Muscle of leg (tissue), 11 donors: ENCODE data around the gene FN1. TPM values are rescaled to one million over a fixed set of nuclear protein-coding genes. Genes with fewer than 3 reads are reported as not detected.
"Not testable (repeated sequence)": the region's sequence is repeated elsewhere in the genome, so short reads cannot be mapped to it uniquely, and the experiment has no call there.

Experiments used
- DNase-seq: peaks from one replicate; pipeline ENCODE4 v3.0.0; 2013
- H3K27ac ChIP-seq: one replicate; pipeline ENCODE4 v1.5.1; 2013; ENCODE audit warnings: mild to moderate bottlenecking, low read length, control low read depth
- H3K27me3 ChIP-seq: one replicate; pipeline ENCODE4 v1.6.1; 2013; ENCODE audit warnings: low read length; ENCODE audit not compliant: control insufficient read depth, insufficient read depth
- H3K36me3 ChIP-seq: one replicate; pipeline ENCODE4 v1.6.1; 2013; ENCODE audit warnings: low read length; ENCODE audit not compliant: control insufficient read depth, insufficient read depth
- H3K4me1 ChIP-seq: one replicate; pipeline ENCODE4 v1.6.1; 2013; ENCODE audit warnings: low read length; ENCODE audit not compliant: control insufficient read depth, insufficient read depth
- H3K4me3 ChIP-seq: one replicate; pipeline ENCODE4 v1.5.1; 2013; ENCODE audit warnings: low read length, control low read depth
- H3K9me3 ChIP-seq: replicated peaks from 2 replicates; pipeline ENCODE4 v1.6.1; 2013; ENCODE audit warnings: low read depth, low read length; ENCODE audit not compliant: control insufficient read depth
- WGBS: methylation state at CpG from one replicate; pipeline ENCODE4 v1.1.5; 2013; ENCODE audit warnings: missing lambda C conversion rate; ENCODE audit not compliant: insufficient coverage; 5-methylcytosine and 5-hydroxymethylcytosine counted together
- polyA plus RNA-seq, 8 donors: library from polyadenylated mRNA; unstranded; fragments of 120-200 nt; gene quantifications; one replicate each; pipeline versions ENCODE4 v1.2.1 to v1.2.3, GENCODE V29; 2013; ENCODE audit warnings: inconsistent platforms in 1 of 8, low replicate concordance in 1 of 8; ENCODE audit not compliant: insufficient read length in 8 of 8, insufficient read depth in 1 of 8
- total RNA-seq: library from RNA; stranded (reverse); fragments of 120-200 nt; gene quantifications from one replicate; pipeline ENCODE4 v1.2.4, GENCODE V29; 2013

The FN1 gene
- total and polyA plus RNA-seq, 9 donors, result 335 to 1,030 (median 518) TPM

- peaks cover 46% of the 10 kb centered on the region for H3K36me3 ChIP-seq
- 95% methylated on average over 11 of the region's 18 CpGs for WGBS
Measured at GRCh38 chr2:215409331-215410127, 26.3 kb downstream of the FN1 start.

DNA sequence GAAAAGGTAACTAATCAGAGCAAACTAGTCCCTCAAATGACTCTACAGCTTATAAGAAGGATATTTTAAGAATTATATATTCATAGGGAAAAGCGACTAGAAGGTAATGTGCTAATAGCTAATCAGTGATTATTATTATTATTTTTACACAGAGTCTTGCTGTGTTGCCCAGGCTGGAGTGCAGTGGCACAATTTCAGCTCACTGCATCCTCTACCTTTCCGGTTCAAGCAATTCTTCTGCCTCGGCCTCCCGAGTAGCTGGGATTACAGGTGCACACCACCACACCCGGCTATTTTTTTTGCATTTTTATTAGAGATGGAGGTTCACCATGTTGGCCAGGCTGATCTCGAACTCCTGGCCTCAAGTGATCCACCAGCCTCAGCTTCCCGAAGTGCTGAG, 27.4 kb downstream of the FN1 start:
- DNase-seq, H3K27me3 ChIP-seq, H3K4me3 ChIP-seq, H3K27ac ChIP-seq, H3K4me1 ChIP-seq, H3K9me3 ChIP-seq: not testable (repeated sequence)
- H3K36me3 ChIP-seq, result peaks cover 50% of the 10 kb centered on the region
- WGBS, result 100% methylated on average over 1 of the region's 7 CpGs

More at GRCh38 chr2:215409331-215410127, 26.3 kb downstream of the FN1 start:
- no peak for DNase-seq
- H3K27me3 ChIP-seq, result no peaks in the 10 kb centered on the region
- H3K9me3 ChIP-seq, result no peaks in the 10 kb centered on the region
- H3K4me3 ChIP-seq, result no peak overlapping the region
- no peak overlapping the region for H3K27ac ChIP-seq
- no peaks in the 10 kb centered on the region for H3K4me1 ChIP-seq

DNA sequence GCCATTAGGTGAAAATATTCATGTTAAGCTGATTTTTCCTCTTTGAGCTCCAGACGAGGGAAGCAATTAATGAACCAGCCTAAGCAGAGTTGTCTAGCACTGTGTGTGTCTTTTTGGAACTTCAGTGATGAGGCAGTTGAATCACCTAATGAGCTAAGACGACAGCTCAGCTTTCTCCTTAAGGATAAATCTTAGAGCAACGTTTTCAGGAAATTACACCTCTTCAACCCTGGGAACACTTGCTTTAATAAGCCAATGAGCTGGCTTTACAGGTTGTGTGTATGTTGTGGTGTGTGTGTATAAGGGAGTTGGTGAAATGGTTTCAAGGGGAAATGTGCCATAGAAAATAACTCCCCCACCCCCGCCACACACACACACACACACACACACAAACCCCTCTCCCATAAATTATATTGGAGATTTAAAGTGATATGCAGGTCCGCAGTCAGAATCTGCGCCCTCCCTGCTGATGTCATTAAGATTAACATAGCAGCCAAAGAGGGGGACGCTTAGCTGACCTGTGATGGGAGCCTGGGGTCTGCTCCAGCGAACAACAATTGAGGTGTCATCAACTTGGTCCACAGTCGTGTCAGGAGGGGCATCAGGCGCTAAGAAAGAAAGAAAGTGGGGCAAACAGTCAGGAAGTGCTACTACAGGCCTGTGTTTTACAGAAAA, 28.1 kb downstream of the FN1 start:
- H3K4me1 ChIP-seq, result peaks cover 2% of the 10 kb centered on the region
- WGBS, result 71% methylated on average over 3 of the region's 10 CpGs
- H3K27ac ChIP-seq, result no peak overlapping the region
- no peaks in the 10 kb centered on the region for H3K9me3 ChIP-seq
- peaks cover 42% of the 10 kb centered on the region for H3K36me3 ChIP-seq
- no peak for DNase-seq
- H3K27me3 ChIP-seq, result no peaks in the 10 kb centered on the region
- no peak overlapping the region for H3K4me3 ChIP-seq

DNA sequence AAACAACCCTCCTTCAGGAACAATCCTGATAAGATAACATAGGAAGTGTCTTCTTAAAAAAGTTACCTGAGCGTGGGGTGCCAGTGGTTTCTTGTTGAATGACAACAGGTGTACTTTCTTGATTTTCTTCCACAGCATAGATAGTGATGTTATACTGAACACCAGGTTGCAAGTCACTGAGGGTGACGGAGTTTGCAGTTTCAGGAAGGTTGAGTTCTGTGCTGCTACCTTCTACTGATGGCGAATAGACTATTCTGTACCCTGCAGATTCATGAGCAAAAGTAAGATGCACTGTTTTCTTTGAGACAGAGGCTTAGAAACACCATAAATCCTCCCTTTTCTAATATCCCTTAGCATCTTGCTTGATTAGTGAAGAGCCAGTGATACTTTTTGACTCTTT, 28.8 kb downstream of the FN1 start:
- Histone ChIP-seq H3K4me1 (peaks cover 2% of the 10 kb centered on the region), H3K27ac (no peak overlapping the region), H3K9me3 (no peaks in the 10 kb centered on the region), H3K4me3 (no peak overlapping the region), H3K36me3 (peaks cover 42% of the 10 kb centered on the region), H3K27me3 (no peaks in the 10 kb centered on the region)
- DNase-seq, result no peak
- WGBS, result no CpG with 5 or more reads among the region's 3 CpGs

DNA sequence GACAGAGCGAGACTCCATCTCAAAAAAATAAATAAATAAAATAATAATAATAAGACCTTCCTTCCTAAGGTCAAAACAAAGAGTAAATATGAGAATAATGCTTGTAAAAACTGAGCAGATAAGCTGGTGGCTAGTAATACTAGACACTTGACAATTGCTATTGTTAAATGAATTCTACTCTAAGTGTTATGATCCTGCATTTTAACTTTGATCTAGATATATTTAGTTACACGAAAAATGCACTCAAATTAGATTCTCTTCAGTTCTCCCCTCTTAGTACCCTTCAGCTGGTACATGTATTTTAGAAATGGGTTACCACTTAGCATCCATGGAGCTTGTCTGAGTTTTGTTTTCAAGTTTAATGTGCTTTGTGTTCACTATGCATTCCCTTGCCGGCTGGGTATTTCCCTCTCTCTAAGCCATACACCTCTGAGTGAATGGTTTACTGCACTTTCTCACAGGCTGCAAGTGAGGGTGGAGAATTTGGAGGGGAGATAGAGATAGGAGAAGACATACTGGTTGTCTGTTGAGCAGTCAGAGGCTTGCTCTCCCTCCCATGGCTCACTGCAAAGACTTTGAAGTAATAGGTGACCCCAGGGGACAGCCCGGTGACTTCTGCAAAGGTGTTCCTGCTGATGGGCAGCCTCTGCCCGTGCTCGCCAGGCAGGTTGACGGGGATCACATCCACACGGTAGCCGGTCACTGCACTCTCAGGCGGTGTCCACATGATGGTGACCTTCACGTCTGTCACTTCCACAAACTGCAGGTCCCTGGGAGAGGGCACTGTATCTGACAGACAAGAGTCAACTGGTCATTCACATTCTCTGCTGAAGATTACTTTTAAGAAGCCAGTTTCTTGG, 29.9 kb downstream of the FN1 start:
- Histone ChIP-seq H3K27me3 (no peaks in the 10 kb centered on the region), H3K9me3 (no peaks in the 10 kb centered on the region), H3K36me3 (peaks cover 39% of the 10 kb centered on the region)

DNA sequence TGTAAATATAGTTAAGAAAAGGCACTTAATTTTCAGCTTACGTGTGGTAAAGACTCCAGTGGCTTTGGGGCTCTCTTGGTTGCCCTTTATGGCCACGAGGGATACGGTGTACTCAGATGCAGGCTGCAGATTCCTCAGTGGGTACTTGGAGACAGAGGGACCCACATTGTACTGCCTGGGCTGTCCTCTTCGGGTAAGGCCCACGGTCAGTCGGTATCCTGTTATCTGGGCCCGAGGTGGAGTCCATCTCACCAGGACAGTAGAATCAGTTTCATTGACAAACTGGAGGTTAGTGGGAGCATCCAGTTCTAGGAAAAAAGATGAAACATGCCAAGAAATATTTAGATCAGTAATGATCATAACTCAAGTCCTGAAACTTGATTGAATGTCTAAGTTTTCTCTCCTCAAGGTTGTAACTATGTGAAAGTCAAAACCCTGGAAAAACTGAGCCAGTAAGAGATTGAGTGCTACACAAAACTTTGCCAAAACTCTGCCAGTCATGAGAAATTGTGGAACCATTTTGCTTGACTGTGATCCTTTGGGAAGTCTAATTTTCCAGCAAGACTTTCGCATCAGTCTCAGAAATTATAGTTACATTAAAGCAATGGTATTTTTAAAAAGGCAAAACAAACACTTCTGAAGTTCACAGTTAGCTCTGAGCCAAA, 31.4 kb downstream of the FN1 start:
- peaks cover 34% of the 10 kb centered on the region for H3K36me3 ChIP-seq

More for the DNA sequence above, 29.9 kb downstream of the FN1 start:
- H3K27ac ChIP-seq, result no peak overlapping the region
- WGBS, result 94% methylated on average over 6 of the region's 11 CpGs
- H3K4me1 ChIP-seq, result peaks cover 2% of the 10 kb centered on the region
- DNase-seq, result no peak
- no peak overlapping the region for H3K4me3 ChIP-seq

DNA sequence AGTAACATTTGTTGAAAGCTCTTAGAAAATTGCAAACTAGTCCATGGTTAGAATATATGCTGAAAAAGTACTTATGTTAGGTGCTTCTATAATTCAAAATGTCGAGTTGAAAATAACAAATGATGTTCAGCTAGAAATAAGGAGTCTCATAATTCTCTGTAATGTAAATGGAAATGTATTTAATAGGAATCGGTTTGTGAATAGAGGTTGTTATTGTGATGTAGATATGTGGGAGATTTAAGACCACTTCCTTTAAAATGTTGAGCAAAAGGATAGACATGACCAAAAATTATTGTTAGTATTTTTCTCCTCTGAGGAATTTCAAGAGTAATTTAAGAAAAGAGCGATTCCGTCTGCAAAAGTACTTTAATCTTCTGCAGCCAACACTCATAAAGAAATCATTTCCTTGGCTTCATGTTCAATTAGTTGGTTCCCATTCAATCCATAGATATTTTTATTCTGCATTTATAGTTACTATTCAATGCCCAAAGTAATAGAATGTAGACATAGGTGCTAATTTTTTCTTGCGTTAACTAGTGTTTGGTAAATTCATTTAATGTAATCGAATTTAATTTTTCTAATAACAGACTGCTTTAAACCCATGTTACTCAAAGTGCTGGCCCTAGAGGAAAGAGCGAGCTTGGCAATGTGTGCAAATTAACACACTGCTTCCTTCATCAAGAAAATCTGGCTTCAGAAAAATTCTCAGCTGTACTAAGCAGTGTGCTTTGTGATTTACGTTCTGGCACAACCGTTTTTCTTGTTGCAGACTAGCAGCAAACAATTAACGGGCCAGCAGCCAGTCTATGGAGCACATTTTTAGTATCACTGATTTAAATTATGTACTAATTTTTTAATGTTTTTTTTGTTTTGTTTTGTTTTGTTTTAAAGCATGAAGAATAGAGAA, 32.2 kb downstream of the FN1 start:
- peak; percentile 90 for DNase-seq
- H3K36me3 ChIP-seq, result peaks cover 34% of the 10 kb centered on the region
- H3K4me1 ChIP-seq, result peaks cover 2% of the 10 kb centered on the region
- no peak overlapping the region for H3K27ac ChIP-seq
- no peak overlapping the region for H3K4me3 ChIP-seq
- H3K9me3 ChIP-seq, result no peaks in the 10 kb centered on the region
- no CpG with 5 or more reads among the region's 10 CpGs for WGBS
- H3K27me3 ChIP-seq, result no peaks in the 10 kb centered on the region

More for the DNA sequence above, 31.4 kb downstream of the FN1 start:
- Histone ChIP-seq H3K4me1 (peaks cover 2% of the 10 kb centered on the region), H3K27ac (peak overlapping the region; percentile 29), H3K4me3 (no peak overlapping the region), H3K27me3 (no peaks in the 10 kb centered on the region), H3K9me3 (no peaks in the 10 kb centered on the region)
- WGBS, result 67% methylated on average over 6 of the region's 8 CpGs
- DNase-seq, result peak; percentile 58

DNA sequence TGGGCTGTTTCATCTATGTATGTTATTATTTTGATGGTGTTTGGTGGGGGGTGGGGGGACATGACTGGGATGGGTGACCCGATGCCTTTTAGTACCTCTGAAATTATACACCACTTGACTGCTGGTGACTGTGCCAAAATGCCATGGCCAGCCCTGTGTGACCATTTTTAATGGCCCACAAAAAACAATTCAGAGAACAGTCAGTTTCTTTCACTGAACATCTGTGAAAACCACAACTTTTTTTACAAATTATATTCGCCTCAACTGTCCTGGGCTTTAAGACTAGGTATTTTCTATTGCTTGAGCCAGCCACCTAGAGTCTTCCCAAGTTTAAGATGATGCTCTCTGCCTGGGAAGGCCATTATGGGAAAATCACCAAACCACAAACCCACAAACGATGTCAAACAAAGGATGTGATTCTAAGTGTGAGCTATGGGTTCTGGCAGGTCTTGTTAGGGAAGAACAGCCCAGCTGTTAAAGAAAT, 33.9 kb downstream of the FN1 start:
- DNase-seq, result peak; percentile 96
- Histone ChIP-seq H3K27me3 (no peaks in the 10 kb centered on the region), H3K36me3 (peaks cover 31% of the 10 kb centered on the region), H3K4me3 (no peak overlapping the region), H3K4me1 (peaks cover 2% of the 10 kb centered on the region), H3K9me3 (no peaks in the 10 kb centered on the region), H3K27ac (no peak overlapping the region)
- WGBS, result no CpG with 5 or more reads among the region's 3 CpGs
